Suppressor macrophage treated with lipopolysaccharide for 4 hours (primary cell): ENCODE measurements around the gene PLA2G4B.

Source experiments
- DNase-seq: peaks from one replicate; pipeline ENCODE4 v3.0.0-alpha.2; 2020

The PLA2G4B gene

GRCh38 chr15:41851755-41852370, 13.2 kb downstream of the PLA2G4B start:
- DNase-seq: no peak

DNA sequence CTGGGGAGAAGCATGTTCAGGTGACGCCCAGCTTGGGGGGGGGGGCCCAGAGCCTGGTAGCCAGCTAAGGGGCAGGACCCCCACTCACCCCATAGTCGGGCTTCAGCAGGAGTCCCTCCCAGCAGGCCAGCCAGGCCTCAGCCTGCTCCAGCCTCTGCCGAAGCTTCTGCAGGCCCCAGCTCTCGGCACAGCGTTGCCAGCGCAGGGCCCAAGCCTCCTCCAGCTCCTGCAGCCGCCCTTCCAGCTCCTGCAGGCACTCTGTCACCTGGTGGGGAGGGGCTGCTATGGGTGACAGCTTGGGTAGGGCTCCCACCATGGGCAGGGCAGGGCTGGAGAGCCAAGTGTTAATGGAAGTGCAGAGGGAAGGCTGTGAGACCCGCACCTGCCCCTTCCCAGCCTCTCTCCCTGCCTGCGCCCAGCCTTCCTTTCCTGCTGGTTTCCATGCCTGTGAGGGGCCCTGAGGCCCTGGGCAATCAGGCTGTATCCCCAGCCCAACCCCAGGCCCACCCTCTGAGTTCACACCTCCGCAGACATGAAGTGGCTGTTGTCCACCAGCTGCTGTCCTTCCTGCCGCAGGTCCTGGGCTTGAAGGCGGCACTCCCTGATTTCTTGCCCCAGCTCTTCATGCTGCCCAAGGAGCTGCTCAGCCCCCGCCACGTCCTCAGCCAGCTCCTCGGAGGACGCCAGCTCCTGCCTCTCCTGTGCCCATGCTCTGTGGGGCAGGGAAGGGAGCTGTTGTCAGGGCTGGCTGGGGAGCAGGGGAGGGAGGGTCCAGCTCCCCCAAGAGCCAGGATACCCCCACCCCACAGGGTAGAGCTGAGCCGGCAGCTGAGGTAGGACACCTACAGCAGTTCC, 14.3 kb downstream of the PLA2G4B start:
- no peak for DNase-seq

GRCh38 chr15:41853831-41854230, 15.2 kb downstream of the PLA2G4B start:
- no peak for DNase-seq

GRCh38 chr15:41854443-41854842, 15.8 kb downstream of the PLA2G4B start:
- DNase-seq: no peak

DNA sequence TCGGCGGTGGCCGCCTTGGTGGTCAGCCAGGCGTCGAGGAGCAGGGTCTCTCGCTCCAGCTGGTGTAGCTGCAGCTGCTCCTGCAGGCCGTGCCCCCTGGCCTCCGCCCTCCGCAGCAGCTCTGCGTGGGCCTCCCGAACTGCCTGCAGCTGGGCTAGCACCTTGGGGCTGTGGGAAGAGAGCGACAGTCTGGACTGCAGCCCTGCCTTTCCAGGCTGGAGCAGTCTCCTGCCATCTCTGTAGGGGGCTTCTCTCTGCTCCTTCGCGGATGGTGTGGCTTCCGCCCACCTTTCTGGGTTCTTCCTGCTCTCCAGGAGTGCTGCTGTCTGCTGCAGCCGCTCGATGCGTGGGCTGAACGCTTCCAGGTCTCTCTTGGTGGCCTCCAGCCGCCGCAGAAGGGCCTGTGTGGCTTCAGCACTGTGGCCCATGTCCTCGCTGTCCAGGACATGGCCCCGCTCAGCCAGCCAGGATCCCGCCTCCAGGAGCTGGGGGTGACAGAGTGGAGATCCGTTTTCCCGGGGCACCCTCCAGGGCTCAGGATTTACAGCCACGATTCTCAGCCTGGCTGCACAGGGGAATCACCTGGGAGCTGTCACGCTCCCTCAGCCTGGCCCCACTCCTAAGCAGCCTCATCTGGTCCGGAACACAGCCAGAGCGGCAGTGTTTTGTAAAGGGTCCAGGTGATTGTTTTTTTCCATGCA, 16.8 kb downstream of the PLA2G4B start:
- DNase-seq: no peak

DNA sequence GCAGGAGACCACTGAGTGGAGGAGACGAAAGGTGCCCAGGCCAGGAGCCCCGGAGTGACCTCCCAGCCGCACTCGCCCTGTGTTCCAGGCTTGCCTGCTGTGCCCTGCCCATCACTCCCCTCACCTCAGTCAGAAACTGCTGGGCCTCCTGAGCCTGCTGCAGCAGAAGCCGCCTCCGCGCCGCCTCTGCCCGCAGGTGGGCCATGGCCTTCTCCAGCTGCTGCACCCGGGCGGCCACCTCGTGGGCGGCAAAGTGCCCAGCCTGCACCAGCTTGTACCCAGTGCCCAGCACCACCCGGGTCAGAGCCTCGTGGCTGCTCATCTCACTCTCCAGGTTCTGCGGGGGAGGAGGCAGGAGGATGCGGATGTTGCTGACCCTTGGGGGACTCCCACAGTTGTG, 17.6 kb downstream of the PLA2G4B start:
- DNase-seq: no peak

GRCh38 chr15:41856716-41857115, 18.1 kb downstream of the PLA2G4B start:
- no peak for DNase-seq

- DNase-seq: no peak
Observed at GRCh38 chr15:41857316-41857715, 18.7 kb downstream of the PLA2G4B start.

DNA sequence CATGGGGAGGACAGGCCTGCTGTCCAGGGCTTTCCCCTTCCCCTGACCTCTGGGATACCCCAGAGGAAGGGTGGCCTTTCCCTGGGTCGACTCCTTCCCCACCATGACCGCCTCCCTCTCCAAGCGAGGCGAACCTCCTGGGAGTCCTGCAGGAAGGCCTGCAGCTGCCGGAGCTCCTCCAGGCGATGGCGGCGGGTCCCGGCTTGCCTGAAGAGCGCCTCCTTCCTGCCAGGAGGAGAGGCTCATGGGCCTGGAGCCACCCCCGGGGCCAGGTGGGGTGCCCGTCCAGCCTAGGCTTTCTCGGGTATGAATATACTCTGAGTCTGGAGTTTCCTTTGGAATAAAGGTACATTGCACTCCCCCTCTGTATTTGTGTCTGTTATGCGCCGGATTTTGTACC, 20.1 kb downstream of the PLA2G4B start:
- DNase-seq: no peak

DNA sequence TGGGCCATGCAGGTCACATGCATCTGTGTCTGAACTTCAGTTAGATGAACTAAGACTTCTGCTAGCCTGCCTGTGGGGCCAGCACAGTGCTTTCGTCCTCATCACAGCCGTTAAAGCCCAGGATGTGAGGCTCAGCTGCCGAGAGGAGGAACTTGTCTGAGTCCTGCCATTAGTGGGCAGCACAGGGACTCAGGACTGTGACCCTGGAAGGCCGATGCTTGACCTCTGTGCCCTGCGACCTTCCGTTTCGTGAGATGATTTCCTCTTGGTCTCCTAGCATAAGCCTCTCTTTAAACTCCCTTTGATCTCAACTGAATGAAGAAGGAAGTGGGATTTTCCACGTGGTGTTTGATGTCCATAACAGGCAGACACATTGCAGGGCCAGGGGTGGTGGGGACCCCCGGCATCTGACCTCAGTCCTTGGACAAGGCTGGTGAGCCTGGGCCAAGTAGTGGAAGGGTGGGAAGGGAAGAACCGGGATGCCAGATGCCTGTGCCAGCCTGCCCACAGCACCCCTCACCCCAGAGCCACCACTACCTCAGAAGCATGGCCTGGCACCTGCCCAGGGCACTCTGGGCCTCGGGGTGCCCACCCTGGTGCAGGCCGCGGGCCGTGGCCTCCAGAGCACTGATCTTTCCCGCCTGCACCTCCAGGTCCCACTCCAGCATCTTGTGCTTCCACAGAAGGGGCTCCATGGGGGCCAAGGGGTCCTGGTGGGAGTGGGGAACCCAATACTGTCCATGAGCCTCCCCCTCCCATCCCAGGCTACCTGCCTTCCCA, 21.6 kb downstream of the PLA2G4B start:
- peak; percentile 36 for DNase-seq

DNA sequence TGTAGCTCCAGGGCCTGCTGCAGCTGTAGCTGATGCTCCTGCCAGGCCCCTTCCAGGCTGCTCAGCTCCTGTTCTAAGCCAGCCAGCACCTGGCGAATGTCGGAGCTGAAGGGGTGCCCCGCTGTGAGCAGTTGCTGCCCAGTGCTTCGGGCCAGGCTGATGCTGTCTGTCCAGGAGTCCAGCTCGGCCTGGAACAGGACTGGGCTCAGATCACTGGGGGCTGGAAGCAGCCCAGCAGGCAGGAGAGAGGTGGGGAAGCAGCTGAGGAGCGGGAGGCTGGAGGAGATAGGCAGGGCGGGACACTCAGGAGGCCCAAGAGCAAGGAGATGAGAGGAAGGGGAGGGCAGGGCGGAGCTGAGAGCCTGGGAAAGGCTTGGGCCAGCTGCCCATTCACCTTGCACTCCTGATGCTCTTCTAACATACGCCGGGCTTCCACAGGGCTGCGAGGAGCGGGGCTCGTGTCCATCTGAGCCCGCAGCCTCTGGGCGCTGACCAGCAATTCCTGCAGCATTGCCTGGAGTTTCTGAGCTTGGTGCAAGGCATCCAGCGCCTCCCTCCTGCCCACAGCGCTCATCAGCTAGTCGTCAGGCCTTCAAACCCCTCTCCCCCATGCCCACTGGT, 23.2 kb downstream of the PLA2G4B start:
- no peak for DNase-seq

DNA sequence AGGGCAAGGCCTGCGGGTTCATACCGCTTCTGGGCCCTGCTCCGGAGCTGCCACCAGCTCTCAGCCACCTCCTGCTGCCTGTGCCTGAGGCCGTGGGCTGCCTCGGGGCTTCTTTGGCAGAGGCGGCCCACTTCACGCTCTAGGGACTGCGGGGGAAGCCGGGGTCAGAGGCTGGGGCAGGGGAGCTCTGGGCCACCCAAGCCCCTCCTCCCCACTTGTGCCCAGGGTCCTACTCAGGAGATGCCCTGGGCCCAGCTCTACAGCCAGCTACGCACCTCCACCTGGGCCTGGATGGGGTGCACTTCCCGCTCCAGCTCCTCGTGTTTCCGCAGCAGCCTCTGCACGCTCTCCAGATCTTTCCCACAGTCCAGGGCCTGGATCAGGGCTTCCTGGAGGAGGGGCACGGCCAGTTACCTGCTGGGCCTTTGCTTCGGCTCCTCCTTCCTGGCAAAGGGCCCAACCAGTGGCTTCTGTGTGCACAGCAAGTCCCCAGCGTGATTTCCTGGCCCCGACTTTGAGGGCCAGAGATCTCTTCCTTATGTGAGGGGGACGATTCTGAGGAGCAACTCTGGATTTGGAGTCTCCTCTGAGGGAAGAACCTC, 24.0 kb downstream of the PLA2G4B start:
- no peak for DNase-seq

DNA sequence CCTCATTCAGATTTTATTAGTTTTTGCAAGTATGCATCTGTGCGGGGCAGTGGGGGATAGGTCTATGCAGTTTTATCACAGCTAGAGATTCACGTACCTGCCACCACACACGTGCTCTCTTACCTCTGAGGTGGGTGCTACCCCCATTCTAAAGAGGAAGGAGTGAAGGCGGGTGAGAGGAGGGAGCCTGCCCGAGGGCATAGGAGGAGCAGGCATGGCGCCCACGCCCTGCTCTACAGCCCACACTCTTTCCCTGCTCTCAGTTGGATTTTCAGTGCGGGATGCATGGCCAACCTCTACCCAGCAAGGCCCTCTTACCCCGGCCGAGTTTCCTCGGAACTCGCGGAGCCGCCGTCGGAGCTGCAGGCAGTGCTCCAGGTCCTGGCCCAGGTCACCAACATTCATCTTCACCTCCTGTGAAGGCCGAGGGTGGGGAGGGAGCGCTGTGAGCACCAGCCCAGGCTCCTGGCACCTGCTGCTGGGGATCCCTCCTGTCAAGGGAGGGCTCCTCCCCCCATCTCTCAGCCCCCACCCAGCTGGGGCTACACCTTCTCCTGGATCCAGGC, 26.9 kb downstream of the PLA2G4B start:
- DNase-seq: no peak

DNA sequence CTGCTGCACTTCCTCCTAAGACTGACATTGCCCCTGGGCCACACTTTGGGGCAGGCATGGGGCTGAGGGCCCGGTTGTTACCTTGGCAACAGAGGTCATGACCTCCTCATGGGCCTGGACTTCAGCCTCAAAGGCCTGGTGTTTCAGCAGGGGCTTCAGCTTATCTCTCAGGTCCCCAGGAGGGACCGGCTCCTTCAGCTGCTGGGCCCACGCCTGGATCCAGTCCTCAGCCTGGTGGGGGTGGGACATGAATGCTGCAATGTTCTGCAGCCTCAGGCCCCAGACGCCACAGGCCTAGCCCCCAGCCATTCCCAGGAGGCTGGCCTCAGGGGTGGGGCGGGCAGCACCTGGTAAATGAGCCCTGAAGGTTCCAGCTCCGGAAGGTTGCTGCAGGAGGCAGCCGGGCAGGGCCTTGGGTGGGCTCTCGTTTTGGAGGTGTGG, 27.6 kb downstream of the PLA2G4B start:
- no peak for DNase-seq

DNA sequence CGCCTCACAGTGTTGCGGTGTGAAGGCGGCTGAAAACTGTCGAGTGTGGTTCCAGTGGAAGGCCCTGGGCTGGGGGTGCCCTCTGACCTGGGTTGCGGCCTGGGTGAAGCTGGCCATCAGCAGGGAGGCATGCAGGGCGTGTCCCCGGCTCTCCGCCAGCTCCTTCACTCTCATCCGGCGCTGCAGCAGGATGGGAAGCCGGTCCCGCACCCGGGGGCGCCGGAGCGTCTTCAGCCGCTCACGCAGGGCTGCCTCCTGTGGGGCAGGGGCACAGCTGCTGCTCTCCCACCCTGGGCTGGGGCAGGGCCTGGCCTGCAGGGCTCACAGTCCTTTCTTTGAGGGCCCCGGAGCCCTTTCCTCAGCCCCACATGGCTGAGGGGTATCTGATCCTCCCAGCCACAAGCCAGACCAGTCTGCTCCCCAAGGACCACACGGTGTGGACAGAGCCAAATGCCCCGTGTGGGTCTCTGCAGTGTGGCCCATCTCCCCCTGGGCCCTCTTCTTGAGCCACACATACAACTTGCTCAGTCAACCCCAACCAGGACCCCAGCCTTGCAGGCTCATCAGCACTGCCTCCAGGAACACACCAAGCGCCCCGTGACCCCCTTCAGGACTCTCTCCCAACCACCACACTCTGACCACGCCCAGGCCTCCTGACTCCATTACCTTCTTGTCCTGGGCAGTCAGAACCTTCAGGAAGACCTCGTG, 28.4 kb downstream of the PLA2G4B start:
- no peak for DNase-seq

GRCh38 chr15:41868321-41868720, 29.7 kb downstream of the PLA2G4B start:
- DNase-seq: no peak

DNA sequence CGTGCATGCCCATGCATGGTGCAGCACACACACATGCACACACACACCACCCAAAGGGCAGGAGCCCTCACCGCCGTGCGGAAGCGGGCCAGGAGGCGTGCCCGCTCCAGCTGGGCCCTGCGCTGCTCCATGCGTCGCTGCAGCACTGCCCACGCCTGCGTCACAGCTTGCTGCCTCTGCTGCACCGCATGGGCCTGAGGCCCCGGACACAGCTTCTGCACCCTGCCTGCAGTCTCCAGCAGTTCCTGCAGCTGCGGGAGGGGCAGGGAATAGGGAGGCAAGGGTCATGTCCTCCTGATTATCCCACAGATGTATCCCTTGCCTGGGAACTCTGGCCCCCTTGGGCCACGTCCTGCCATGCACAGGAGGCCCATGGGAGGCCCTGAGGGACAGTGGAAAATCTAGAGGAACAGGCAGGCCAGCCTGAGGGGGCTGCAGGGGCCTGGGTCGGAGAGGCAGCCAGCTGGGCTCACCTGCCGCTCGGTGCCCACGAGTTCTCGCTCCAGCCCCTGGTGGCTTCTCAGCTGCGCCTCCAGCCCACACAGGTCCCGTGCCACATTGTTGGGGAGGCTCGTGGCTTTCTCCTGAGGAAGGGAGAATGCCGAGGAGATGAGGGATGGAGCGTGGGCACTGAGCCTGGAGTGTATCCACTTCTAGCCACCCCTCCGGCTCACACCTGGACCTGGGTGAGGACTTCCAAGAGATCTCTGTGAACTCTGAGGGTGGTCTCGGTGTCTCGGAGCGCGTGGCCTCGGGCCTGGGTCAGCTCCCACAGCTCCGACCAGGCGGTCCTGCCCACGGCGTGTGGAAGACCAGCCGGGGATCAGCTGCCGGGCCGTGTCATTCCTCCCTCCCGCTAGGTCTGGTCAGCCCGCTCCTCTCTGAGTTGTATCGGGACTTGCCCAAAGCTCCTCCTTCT, 31.4 kb downstream of the PLA2G4B start:
- no peak for DNase-seq

- no peak for DNase-seq
Observed at GRCh38 chr15:41870689-41871081, 32.0 kb downstream of the PLA2G4B start.

DNA sequence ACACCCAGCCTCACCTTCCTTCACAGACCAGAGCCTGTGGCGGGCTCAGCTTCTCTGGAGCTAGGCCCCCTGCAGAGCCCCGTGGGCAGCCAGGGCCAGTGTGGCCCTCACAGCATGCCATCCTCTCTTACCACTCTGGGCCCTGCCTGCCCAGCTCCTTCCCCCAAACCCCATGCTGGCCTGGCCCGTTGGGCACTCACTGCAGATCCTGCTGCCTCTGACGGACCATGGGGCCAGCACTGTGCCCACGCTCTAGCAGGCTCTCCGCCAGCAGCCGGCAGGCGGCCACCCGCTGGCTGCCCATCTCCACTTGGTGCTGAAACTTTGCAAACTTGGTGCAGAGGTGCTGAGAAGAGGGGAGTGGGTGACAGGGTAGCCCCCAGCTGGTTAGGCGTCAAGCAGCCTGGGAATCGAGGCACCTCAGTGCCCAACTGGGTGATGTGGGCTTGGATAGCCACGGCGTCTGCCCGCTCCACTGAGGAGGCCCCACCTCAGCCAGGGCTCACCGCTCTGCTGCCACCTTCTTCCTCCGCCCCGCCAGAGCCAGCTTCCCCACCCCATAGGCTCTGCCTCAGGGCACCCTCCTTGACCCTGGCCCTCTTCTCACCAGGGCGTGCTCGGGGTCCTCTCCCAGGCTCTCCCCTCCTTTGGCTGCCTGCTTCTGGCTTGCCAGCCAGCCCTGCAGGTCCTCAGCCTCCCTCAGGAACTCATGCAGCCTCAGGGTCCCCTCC, 32.7 kb downstream of the PLA2G4B start:
- DNase-seq: no peak
